T-helper 17 cell (primary cell): ENCODE measurements around the gene ATP2C2. TPM values are rescaled to one million over a fixed set of nuclear protein-coding genes. Genes with fewer than 3 reads are reported as not detected.
A peak's percentile ranks its signal among the peaks of the same experiment; 100 is the strongest.

Experiments
- ATAC-seq: fragments of 150-1000 bp; cut with Tn5 transposase; 2 replicates; pipeline ENCODE4 v1.10.0; 2021; ENCODE audit warnings: mild to moderate bottlenecking, moderate library complexity
- DNase-seq, 3 donors: peaks; one replicate each; pipeline versions ENCODE4 v3.0.0 to v3.0.0-alpha.2; 2020 to 2021
- H3K9me3 ChIP-seq: one replicate; pipeline ENCODE4 v1.7.0; 2013; ENCODE audit warnings: low read length, mild to moderate bottlenecking; ENCODE audit not compliant: control insufficient read depth, poor library complexity, severe bottlenecking
- H3K27ac Mint-ChIP-seq: one replicate; pipeline ENCODE4 v1.8.0; 2022; ENCODE audit warnings: mild to moderate bottlenecking, moderate library complexity, mixed read lengths
- H3K27me3 Mint-ChIP-seq: one replicate; pipeline ENCODE4 v1.8.0; 2022; ENCODE audit warnings: mixed read lengths
- H3K36me3 Mint-ChIP-seq: one replicate; pipeline ENCODE4 v1.8.0; 2022; ENCODE audit warnings: low read depth, mixed read lengths
- H3K4me1 Mint-ChIP-seq: one replicate; pipeline ENCODE4 v1.8.0; 2022; ENCODE audit warnings: mild to moderate bottlenecking, mixed read lengths
- H3K4me3 Mint-ChIP-seq: one replicate; pipeline ENCODE4 v1.8.0; 2022; ENCODE audit warnings: mild to moderate bottlenecking, moderate library complexity, mixed read lengths
- total RNA-seq, 4 donors: library from RNA in 2 of 4; stranded (reverse) in 2 of 4; gene quantifications; one replicate each; pipeline ENCODE4 v1.2.3 and lab custom pipeline; 2022 to 2026

Gene ATP2C2
- total RNA-seq, 2 donors from 2014 or later = not detected

- no peak for ATAC-seq
- Mint-ChIP-seq H3K27me3 (no peaks in the 10 kb centered on the region), H3K4me1 (peaks cover 2% of the 10 kb centered on the region), H3K36me3 (peaks cover 10% of the 10 kb centered on the region), H3K27ac (no peak overlapping the region), H3K4me3 (no peak overlapping the region)
- H3K9me3 ChIP-seq = no peaks in the 10 kb centered on the region
- no peak for DNase-seq
Measured at GRCh38 chr16:84497418-84498222, 129.3 kb downstream of the ATP2C2 start.

GRCh38 chr16:84498223-84498610 lies 129.9 kb downstream of the ATP2C2 start:
- H3K9me3 ChIP-seq = no peaks in the 10 kb centered on the region
- no peaks in the 10 kb centered on the region for H3K27me3 Mint-ChIP-seq
- no peak overlapping the region for H3K27ac Mint-ChIP-seq
- no peak for ATAC-seq
- peaks cover 2% of the 10 kb centered on the region for H3K4me1 Mint-ChIP-seq
- no peak overlapping the region for H3K4me3 Mint-ChIP-seq
- DNase-seq = no peak
- peaks cover 6% of the 10 kb centered on the region for H3K36me3 Mint-ChIP-seq

- ATAC-seq = no peak
- peaks cover 6% of the 10 kb centered on the region for H3K36me3 Mint-ChIP-seq
- no peak overlapping the region for H3K4me3 Mint-ChIP-seq
Measured at GRCh38 chr16:84498859-84499620, 130.7 kb downstream of the ATP2C2 start.

GRCh38 chr16:84499638-84500037 lies 131.3 kb downstream of the ATP2C2 start:
- H3K9me3 ChIP-seq = no peaks in the 10 kb centered on the region
- no peak overlapping the region for H3K27ac Mint-ChIP-seq
- H3K27me3 Mint-ChIP-seq = no peaks in the 10 kb centered on the region
- no peak overlapping the region for H3K4me3 Mint-ChIP-seq
- H3K4me1 Mint-ChIP-seq = peaks cover 10% of the 10 kb centered on the region
- ATAC-seq (no peak), DNase-seq (no peak)
- H3K36me3 Mint-ChIP-seq = peaks cover 3% of the 10 kb centered on the region

More at GRCh38 chr16:84498859-84499620, 130.7 kb downstream of the ATP2C2 start:
- H3K9me3 ChIP-seq = no peaks in the 10 kb centered on the region
- H3K27me3 Mint-ChIP-seq = no peaks in the 10 kb centered on the region
- peaks cover 8% of the 10 kb centered on the region for H3K4me1 Mint-ChIP-seq
- DNase-seq = no peak
- no peak overlapping the region for H3K27ac Mint-ChIP-seq

GRCh38 chr16:84500531-84500930 lies 132.2 kb downstream of the ATP2C2 start:
- peaks cover 3% of the 10 kb centered on the region for H3K36me3 Mint-ChIP-seq
- H3K27me3 Mint-ChIP-seq = no peaks in the 10 kb centered on the region
- no peaks in the 10 kb centered on the region for H3K9me3 ChIP-seq
- no peak overlapping the region for H3K4me3 Mint-ChIP-seq
- ATAC-seq = no peak
- no peak for DNase-seq
- H3K27ac Mint-ChIP-seq = peak overlapping the region; percentile 66
- peaks cover 16% of the 10 kb centered on the region for H3K4me1 Mint-ChIP-seq

- Mint-ChIP-seq H3K27me3 (no peaks in the 10 kb centered on the region), H3K36me3 (peaks cover 3% of the 10 kb centered on the region), H3K4me3 (peak overlapping the region; percentile 43), H3K27ac (peak overlapping the region; percentile 66), H3K4me1 (peaks cover 20% of the 10 kb centered on the region)
- H3K9me3 ChIP-seq = no peaks in the 10 kb centered on the region
- ATAC-seq (no peak), DNase-seq (no peak)
Measured at GRCh38 chr16:84501077-84501735, 132.9 kb downstream of the ATP2C2 start.

- ATAC-seq (no peak), DNase-seq (no peak)
- H3K4me3 Mint-ChIP-seq = no peak overlapping the region
- no peaks in the 10 kb centered on the region for H3K36me3 Mint-ChIP-seq
- no peak overlapping the region for H3K27ac Mint-ChIP-seq
- H3K4me1 Mint-ChIP-seq = peaks cover 23% of the 10 kb centered on the region
- H3K9me3 ChIP-seq = no peaks in the 10 kb centered on the region
- no peaks in the 10 kb centered on the region for H3K27me3 Mint-ChIP-seq
Measured at GRCh38 chr16:84502075-84502474, 133.7 kb downstream of the ATP2C2 start.

GRCh38 chr16:84502581-84502980 lies 134.2 kb downstream of the ATP2C2 start:
- DNase-seq = no peak
- H3K9me3 ChIP-seq = no peaks in the 10 kb centered on the region
- H3K4me1 Mint-ChIP-seq = peaks cover 26% of the 10 kb centered on the region
- H3K4me3 Mint-ChIP-seq = no peak overlapping the region
- H3K36me3 Mint-ChIP-seq = no peaks in the 10 kb centered on the region
- H3K27ac Mint-ChIP-seq = no peak overlapping the region
- no peaks in the 10 kb centered on the region for H3K27me3 Mint-ChIP-seq
- ATAC-seq = no peak

- ATAC-seq (no peak), DNase-seq (peak in 1 of 3 donors; percentile 31)
- Mint-ChIP-seq H3K27ac (peak overlapping the region; percentile 88), H3K36me3 (no peaks in the 10 kb centered on the region), H3K4me1 (peaks cover 35% of the 10 kb centered on the region), H3K4me3 (peak overlapping the region; percentile 93), H3K27me3 (no peaks in the 10 kb centered on the region)
- H3K9me3 ChIP-seq = no peaks in the 10 kb centered on the region
Measured at GRCh38 chr16:84503751-84504395, 135.5 kb downstream of the ATP2C2 start.

- DNase-seq = peak; percentile 94 to 99 (median 95)
- no peaks in the 10 kb centered on the region for H3K36me3 Mint-ChIP-seq
- no peaks in the 10 kb centered on the region for H3K27me3 Mint-ChIP-seq
- H3K9me3 ChIP-seq = no peaks in the 10 kb centered on the region
- peak within 1 kb of the TSS; percentile 93 for H3K4me3 Mint-ChIP-seq
- peak; percentile 97 for ATAC-seq
- peaks cover 37% of the 10 kb centered on the region for H3K4me1 Mint-ChIP-seq
- H3K27ac Mint-ChIP-seq = peak within 1 kb of the TSS; percentile 88
Measured at GRCh38 chr16:84504420-84505248, 136.3 kb downstream of the ATP2C2 start, which contains the start of gene MEAK7. MEAK7 (minus strand) TSS chr16:84504659; CDS start chr16:84498086, 6,573 bp downstream.

GRCh38 chr16:84505249-84506187 lies 137.2 kb downstream of the ATP2C2 start:
- H3K4me3 Mint-ChIP-seq = peak overlapping the region; percentile 93
- DNase-seq (no peak), ATAC-seq (no peak)
- no peaks in the 10 kb centered on the region for H3K27me3 Mint-ChIP-seq
- peaks cover 37% of the 10 kb centered on the region for H3K4me1 Mint-ChIP-seq
- no peaks in the 10 kb centered on the region for H3K9me3 ChIP-seq
- no peaks in the 10 kb centered on the region for H3K36me3 Mint-ChIP-seq
- H3K27ac Mint-ChIP-seq = peak overlapping the region; percentile 88
